ENCODE results near the gene CEBPZ.

GRCh38 chr2:37262522-37262921, 31.1 kb upstream of the CEBPZ start:
- TF ChIP-seq CTCF (IDR thresholded peaks at IDR 0.05) (no peak), POLR2AphosphoS5 (IDR thresholded peaks at IDR 0.05) (no peak), POLR2A (IDR thresholded peaks at IDR 0.05) (no peak)

Data from upper lobe of left lung (tissue), 4 donors.